ENCODE results near the gene P2RX3. TPM values are rescaled to one million over a fixed set of nuclear protein-coding genes. Genes with fewer than 3 reads are reported as not detected.
A peak's percentile ranks its signal among the peaks of the same experiment; 100 is the strongest.

P2RX3 gene
- total RNA-seq, 1 experiment from 2014 or later: not detected

DNA sequence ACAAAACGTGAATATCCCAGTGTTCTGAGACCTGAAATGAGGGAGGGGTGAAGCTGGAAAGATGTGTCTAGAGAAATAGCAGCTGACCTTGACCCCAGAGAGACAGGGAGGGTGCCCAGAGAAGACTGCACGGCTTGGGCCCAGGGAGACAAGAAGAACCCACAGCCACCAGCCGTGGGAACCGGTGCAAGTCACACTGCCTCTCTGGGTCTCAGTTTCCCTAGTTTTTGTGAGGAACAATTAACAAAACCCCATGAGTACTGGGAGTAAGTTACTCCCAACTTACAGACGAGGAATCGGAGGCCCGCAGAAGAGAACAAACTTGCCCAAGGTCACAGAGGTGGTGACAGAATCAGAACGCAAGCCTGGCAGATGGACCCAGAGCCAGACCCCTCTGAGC is 32.6 kb upstream of the P2RX3 start:
- peaks cover 24% of the 10 kb centered on the region; the same call in 1 of the 2 replicates for H3F3A ChIP-seq (ENCODE audit: insufficient read depth, low read depth)
- no peaks in the 10 kb centered on the region for H3K9me3 ChIP-seq (ENCODE audit: insufficient read depth, low read depth)
- H3K27me3 ChIP-seq (ENCODE audit: insufficient read depth, low read depth): no peaks in the 10 kb centered on the region
- POLR2A ChIA-PET (ENCODE audit: unreplicated experiment): no interaction called here
- no peak for DNase-seq
- peaks cover 30% of the 10 kb centered on the region for H3K36me3 ChIP-seq (ENCODE audit: low read depth)
- no peaks in the 10 kb centered on the region for H3K9me2 ChIP-seq (ENCODE audit: insufficient read depth)
- intact Hi-C loops (cut with micrococcal nuclease; ENCODE audit: unreplicated experiment): no loop called here
- TF ChIP-seq, protein P1, sequence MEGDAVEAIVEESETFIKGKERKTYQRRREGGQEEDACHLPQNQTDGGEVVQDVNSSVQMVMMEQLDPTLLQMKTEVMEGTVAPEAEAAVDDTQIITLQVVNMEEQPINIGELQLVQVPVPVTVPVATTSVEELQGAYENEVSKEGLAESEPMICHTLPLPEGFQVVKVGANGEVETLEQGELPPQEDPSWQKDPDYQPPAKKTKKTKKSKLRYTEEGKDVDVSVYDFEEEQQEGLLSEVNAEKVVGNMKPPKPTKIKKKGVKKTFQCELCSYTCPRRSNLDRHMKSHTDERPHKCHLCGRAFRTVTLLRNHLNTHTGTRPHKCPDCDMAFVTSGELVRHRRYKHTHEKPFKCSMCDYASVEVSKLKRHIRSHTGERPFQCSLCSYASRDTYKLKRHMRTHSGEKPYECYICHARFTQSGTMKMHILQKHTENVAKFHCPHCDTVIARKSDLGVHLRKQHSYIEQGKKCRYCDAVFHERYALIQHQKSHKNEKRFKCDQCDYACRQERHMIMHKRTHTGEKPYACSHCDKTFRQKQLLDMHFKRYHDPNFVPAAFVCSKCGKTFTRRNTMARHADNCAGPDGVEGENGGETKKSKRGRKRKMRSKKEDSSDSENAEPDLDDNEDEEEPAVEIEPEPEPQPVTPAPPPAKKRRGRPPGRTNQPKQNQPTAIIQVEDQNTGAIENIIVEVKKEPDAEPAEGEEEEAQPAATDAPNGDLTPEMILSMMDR (conservative IDR thresholded peaks at IDR 0.05): no peak
- no peak for TF ChIP-seq EZH2 (IDR thresholded peaks at IDR 0.05; ENCODE audit: low read depth)
- no peak overlapping the region for H3K4me2 ChIP-seq
- CTCF ChIA-PET: no interaction called here
- BruUV-seq (replicated peaks): no TSS peak
- no peak overlapping the region for H3K4me3 ChIP-seq
- peaks cover 33% of the 10 kb centered on the region for H3K4me1 ChIP-seq (replicated peaks; ENCODE audit: insufficient read depth)
- H3K27ac ChIP-seq: no peak overlapping the region
- H3K79me2 ChIP-seq (ENCODE audit: low read depth): peaks cover 50% of the 10 kb centered on the region
- no peak overlapping the region for H2AFZ ChIP-seq
- H4K20me1 ChIP-seq (ENCODE audit: insufficient read depth): peaks cover 39% of the 10 kb centered on the region

DNA sequence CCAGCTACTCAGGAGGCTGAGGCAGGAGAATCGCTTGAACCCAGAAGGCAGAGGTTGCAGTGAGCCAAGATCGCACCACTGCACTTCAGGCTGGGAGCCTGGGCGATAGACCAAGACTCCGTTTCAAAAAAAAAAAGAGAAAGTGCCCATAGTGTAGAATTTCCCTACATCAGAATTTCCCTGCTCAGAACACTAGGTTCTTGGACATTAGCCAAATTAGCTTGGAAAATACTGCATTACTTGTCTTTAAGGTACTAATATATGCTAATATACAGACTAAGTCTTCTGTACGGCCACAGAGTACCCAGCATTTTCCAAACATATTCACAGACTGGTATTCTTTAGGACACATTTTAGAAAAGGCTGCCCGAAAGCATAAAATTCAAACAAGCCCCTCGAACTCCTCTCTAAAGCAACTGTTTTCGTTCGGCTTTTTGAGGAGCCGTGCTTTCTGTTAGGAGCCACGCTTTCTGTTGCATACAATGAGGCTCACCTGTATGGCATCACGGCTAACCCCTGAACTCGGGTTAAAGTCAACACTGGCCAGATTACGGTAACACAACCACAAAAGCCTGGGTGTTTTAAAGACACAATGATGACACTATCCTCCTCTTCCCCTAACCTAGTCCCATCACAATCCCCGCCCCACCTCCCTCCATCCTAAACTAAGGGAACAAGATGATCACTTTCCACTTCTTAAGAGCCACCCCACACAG is 31.8 kb upstream of the P2RX3 start:
- TF ChIP-seq, protein P1 (conservative IDR thresholded peaks at IDR 0.05): no peak
- TF ChIP-seq EZH2 (IDR thresholded peaks at IDR 0.05; ENCODE audit: low read depth): no peak
- no peak for DNase-seq
- H2AFZ ChIP-seq: no peak overlapping the region
- intact Hi-C loops (cut with micrococcal nuclease; ENCODE audit: unreplicated experiment): no loop called here
- H4K20me1 ChIP-seq (ENCODE audit: insufficient read depth): peaks cover 44% of the 10 kb centered on the region
- H3K4me1 ChIP-seq (replicated peaks; ENCODE audit: insufficient read depth): peaks cover 40% of the 10 kb centered on the region
- peaks cover 29% of the 10 kb centered on the region; the same call in 1 of the 2 replicates for H3F3A ChIP-seq (ENCODE audit: insufficient read depth, low read depth)
- peaks cover 30% of the 10 kb centered on the region for H3K36me3 ChIP-seq (ENCODE audit: low read depth)
- H3K27ac ChIP-seq: no peak overlapping the region
- CTCF ChIA-PET: no interaction called here
- no peak overlapping the region for H3K4me2 ChIP-seq
- POLR2A ChIA-PET (ENCODE audit: unreplicated experiment): no interaction called here
- peaks cover 55% of the 10 kb centered on the region for H3K79me2 ChIP-seq (ENCODE audit: low read depth)
- no peak overlapping the region for H3K4me3 ChIP-seq
- no peaks in the 10 kb centered on the region for H3K9me2 ChIP-seq (ENCODE audit: insufficient read depth)
- no TSS peak for BruUV-seq (replicated peaks)
- no peaks in the 10 kb centered on the region for H3K27me3 ChIP-seq (ENCODE audit: insufficient read depth, low read depth)
- no peaks in the 10 kb centered on the region for H3K9me3 ChIP-seq (ENCODE audit: insufficient read depth, low read depth)

DNA sequence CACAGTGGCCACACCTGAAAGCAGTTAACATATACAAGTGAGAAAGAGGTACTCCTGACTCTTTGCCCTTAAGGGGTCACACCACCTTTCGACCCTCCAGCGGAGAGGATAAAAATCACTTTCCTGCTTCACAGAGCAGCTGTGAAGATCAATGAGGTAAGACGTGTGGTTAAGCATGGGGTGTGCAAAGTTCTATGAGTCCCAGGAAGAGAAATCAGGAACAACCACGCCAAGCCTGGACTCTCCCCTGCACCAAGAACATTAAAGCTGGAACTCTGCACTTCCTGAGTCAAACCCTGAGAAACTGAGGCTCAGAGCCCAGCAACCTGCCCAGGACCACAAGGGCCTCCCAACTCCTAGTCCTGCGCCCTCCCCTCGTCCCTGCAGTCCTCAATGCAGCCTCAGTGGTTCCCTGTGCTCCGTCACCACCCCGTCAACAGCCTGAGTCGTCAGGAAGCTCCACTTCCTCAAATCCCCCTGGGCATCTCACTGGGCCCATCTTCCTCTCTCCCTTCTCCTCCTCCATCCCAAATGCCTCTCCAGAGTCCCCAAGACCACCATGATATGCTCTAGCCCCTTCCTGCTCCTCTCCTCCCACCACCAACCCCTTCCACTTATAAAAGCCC is 31.1 kb upstream of the P2RX3 start:
- no peak overlapping the region for H3K4me3 ChIP-seq
- H3K4me1 ChIP-seq (replicated peaks; ENCODE audit: insufficient read depth): peaks cover 46% of the 10 kb centered on the region
- intact Hi-C loops (cut with micrococcal nuclease; ENCODE audit: unreplicated experiment): no loop called here
- no peak for DNase-seq
- H2AFZ ChIP-seq: no peak overlapping the region
- H3K4me2 ChIP-seq: peak overlapping the region; percentile 60
- BruUV-seq (replicated peaks): no TSS peak
- CTCF ChIA-PET: interaction anchor here (0.6 to 0.8 kb wide), 2 partner anchors 39 to 180 kb away, joined by 3 to 4 read pairs; no protein-coding TSS in a partner anchor
- TF ChIP-seq, protein P1 (conservative IDR thresholded peaks at IDR 0.05): no peak
- no peak for TF ChIP-seq EZH2 (IDR thresholded peaks at IDR 0.05; ENCODE audit: low read depth)
- H4K20me1 ChIP-seq (ENCODE audit: insufficient read depth): peaks cover 47% of the 10 kb centered on the region
- no peak overlapping the region; the same call in 1 of the 2 replicates for H3K27ac ChIP-seq
- no peaks in the 10 kb centered on the region for H3K9me2 ChIP-seq (ENCODE audit: insufficient read depth)
- H3F3A ChIP-seq (ENCODE audit: insufficient read depth, low read depth): peaks cover 34% of the 10 kb centered on the region
- peaks cover 55% of the 10 kb centered on the region for H3K79me2 ChIP-seq (ENCODE audit: low read depth)
- no peaks in the 10 kb centered on the region for H3K9me3 ChIP-seq (ENCODE audit: insufficient read depth, low read depth)
- H3K36me3 ChIP-seq (ENCODE audit: low read depth): peaks cover 25% of the 10 kb centered on the region
- no peaks in the 10 kb centered on the region for H3K27me3 ChIP-seq (ENCODE audit: insufficient read depth, low read depth)
- POLR2A ChIA-PET (ENCODE audit: unreplicated experiment): interaction anchor here (0.6 kb wide), 1 partner anchor 13 kb away, joined by 3 read pairs; no protein-coding TSS in a partner anchor

Measured in PC-9 (cell line).